Fibroblast of lung (primary cell): ENCODE data around the gene CGNL1.

Experiments
- EZH2 ChIP-seq: IDR thresholded peaks from 2 replicates; pipeline ENCODE4 v1.5.1; 2012; ENCODE audit warnings: low read length, control low read depth, mild to moderate bottlenecking; ENCODE audit errors: missing control alignments
- TF ChIP-seq, protein P1 (sequence below), 2 donors: IDR thresholded peaks in 1 of 2; conservative IDR thresholded peaks in 1 of 2; 1 replicate in 1 of 2; 2 replicates in 1 of 2; pipeline ENCODE4 v1.5.1; 2011 to 2012; ENCODE audit warnings: low read length in 2 of 2, control low read depth in 1 of 2, inconsistent platforms in 1 of 2, low read depth in 1 of 2, mild to moderate bottlenecking in 1 of 2

DNA sequence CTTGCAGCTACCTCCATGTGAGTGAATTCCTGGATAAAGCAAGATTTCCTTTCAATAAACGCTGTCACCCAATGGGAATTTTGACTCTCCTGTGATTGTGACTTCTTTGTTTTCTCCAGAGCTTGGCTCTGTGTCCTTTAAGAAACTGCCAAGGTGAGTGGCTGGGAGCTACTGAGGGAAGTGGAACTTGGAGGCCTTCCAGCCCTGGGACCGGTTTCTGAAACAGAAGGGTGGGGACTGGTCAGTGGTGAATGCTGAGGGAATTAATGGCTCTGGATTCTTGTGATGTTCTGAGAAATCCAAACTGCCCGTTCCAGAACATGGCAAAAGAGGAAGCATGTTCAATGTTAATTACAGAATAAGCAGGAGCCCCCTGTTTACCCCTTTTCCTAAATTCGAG lies 174.3 kb downstream of the CGNL1 start:
- TF ChIP-seq, protein P1, sequence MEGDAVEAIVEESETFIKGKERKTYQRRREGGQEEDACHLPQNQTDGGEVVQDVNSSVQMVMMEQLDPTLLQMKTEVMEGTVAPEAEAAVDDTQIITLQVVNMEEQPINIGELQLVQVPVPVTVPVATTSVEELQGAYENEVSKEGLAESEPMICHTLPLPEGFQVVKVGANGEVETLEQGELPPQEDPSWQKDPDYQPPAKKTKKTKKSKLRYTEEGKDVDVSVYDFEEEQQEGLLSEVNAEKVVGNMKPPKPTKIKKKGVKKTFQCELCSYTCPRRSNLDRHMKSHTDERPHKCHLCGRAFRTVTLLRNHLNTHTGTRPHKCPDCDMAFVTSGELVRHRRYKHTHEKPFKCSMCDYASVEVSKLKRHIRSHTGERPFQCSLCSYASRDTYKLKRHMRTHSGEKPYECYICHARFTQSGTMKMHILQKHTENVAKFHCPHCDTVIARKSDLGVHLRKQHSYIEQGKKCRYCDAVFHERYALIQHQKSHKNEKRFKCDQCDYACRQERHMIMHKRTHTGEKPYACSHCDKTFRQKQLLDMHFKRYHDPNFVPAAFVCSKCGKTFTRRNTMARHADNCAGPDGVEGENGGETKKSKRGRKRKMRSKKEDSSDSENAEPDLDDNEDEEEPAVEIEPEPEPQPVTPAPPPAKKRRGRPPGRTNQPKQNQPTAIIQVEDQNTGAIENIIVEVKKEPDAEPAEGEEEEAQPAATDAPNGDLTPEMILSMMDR (conservative IDR thresholded peaks at IDR 0.05 in 1 of 2, IDR thresholded peaks at IDR 0.05 in 1 of 2; ENCODE audit: low read depth in 1 of 2, low read length in 2 of 2): no peak
- no peak for TF ChIP-seq EZH2
